ENCODE measurements around the gene TBC1D22A. TPM values are rescaled to one million over a fixed set of nuclear protein-coding genes. Genes with fewer than 3 reads are reported as not detected.

Gene TBC1D22A
- total and polyA plus RNA-seq, 2 experiments from 2014 or later: 15.3 to 19.8 TPM

DNA sequence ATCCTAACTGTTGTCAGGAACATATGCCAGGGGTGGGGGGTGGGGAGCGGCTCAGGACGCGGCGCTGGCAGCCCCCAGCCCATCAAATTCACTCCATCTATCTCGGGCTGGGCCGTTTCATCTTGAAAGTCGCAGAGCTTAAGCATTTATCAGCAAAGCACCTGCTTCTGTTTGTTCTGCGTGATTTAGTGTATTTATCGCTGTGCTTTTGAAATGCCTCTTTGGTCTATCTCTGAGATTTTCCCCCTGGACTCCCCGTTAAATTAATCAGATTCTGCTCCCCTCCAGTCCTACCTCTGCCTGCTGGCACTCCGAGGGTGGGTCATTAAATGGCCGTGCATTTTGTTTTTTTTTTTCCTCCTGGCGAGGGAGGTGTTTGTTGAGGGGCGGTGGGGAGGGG is 446.2 kb downstream of the TBC1D22A start:
- TF ChIP-seq EZH2phosphoT487 (IDR thresholded peaks at IDR 0.05; ENCODE audit: low read depth, severe bottlenecking, unreplicated experiment): no peak
- TF ChIP-seq, protein P1, sequence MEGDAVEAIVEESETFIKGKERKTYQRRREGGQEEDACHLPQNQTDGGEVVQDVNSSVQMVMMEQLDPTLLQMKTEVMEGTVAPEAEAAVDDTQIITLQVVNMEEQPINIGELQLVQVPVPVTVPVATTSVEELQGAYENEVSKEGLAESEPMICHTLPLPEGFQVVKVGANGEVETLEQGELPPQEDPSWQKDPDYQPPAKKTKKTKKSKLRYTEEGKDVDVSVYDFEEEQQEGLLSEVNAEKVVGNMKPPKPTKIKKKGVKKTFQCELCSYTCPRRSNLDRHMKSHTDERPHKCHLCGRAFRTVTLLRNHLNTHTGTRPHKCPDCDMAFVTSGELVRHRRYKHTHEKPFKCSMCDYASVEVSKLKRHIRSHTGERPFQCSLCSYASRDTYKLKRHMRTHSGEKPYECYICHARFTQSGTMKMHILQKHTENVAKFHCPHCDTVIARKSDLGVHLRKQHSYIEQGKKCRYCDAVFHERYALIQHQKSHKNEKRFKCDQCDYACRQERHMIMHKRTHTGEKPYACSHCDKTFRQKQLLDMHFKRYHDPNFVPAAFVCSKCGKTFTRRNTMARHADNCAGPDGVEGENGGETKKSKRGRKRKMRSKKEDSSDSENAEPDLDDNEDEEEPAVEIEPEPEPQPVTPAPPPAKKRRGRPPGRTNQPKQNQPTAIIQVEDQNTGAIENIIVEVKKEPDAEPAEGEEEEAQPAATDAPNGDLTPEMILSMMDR (IDR thresholded peaks at IDR 0.05; ENCODE audit: poor library complexity): no peak
- no peak for TF ChIP-seq EZH2 (IDR thresholded peaks at IDR 0.05; ENCODE audit: borderline replicate concordance)
- no peaks in the 10 kb centered on the region for H3K9me3 ChIP-seq (ENCODE audit: low read depth)
- no peaks in the 10 kb centered on the region for H4K20me1 ChIP-seq (ENCODE audit: insufficient read depth, poor library complexity, severe bottlenecking)
- no peaks in the 10 kb centered on the region for H3K36me3 ChIP-seq (replicated peaks; ENCODE audit: insufficient read depth, low read depth)
- H3K4me1 ChIP-seq (ENCODE audit: insufficient read depth): no peaks in the 10 kb centered on the region
- H3K79me2 ChIP-seq: no peaks in the 10 kb centered on the region
- H3K27me3 ChIP-seq: no peaks in the 10 kb centered on the region
- no peak overlapping the region for H2AFZ ChIP-seq
- no peak overlapping the region for H3K4me3 ChIP-seq
- no peak for DNase-seq (ENCODE audit: low spot score)
- no peaks in the 10 kb centered on the region for H3K9me2 ChIP-seq (replicated peaks; ENCODE audit: insufficient read depth)
- 89% methylated on average over 14 of the region's 14 CpGs for WGBS (ENCODE audit: low lambda C conversion rate, missing lambda C conversion rate)
- no peak overlapping the region for H3K4me2 ChIP-seq
- no peak overlapping the region for H3K27ac ChIP-seq

DNA sequence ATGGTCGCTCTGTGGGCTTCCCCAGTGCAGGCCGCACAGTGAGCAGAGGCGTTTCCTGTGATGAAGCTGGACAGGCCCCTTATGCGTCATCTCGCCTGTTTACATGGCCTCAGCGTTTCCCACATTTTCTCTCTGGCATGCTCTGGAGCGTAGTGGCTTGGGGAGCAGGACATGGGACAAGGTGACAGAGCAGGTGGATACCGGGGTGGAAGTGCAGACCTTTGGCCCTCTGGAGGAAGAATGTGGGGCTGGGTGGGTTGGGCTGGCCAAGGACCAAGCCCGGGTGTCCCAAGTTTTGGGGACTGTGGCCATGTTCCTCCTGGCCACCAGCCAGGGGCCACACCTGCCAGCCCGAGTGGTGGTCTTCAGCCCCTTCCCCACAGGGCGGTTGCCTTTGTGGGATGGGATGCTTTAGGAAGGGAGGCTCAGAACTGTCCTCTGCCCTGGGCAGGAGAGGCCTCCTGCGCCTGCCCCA is 446.6 kb downstream of the TBC1D22A start:
- H3K9me3 ChIP-seq (ENCODE audit: low read depth): no peaks in the 10 kb centered on the region
- no peaks in the 10 kb centered on the region for H3K79me2 ChIP-seq
- H3K4me3 ChIP-seq: no peak overlapping the region
- H3K4me1 ChIP-seq (ENCODE audit: insufficient read depth): no peaks in the 10 kb centered on the region
- 82% methylated on average over 12 of the region's 12 CpGs for WGBS (ENCODE audit: low lambda C conversion rate, missing lambda C conversion rate)
- TF ChIP-seq, protein P1 (IDR thresholded peaks at IDR 0.05; ENCODE audit: poor library complexity): no peak
- TF ChIP-seq EZH2 (IDR thresholded peaks at IDR 0.05; ENCODE audit: borderline replicate concordance) (no peak), EZH2phosphoT487 (IDR thresholded peaks at IDR 0.05; ENCODE audit: low read depth, severe bottlenecking, unreplicated experiment) (no peak)
- no peaks in the 10 kb centered on the region for H3K27me3 ChIP-seq
- no peaks in the 10 kb centered on the region for H4K20me1 ChIP-seq (ENCODE audit: insufficient read depth, poor library complexity, severe bottlenecking)
- no peaks in the 10 kb centered on the region for H3K9me2 ChIP-seq (replicated peaks; ENCODE audit: insufficient read depth)
- H2AFZ ChIP-seq: no peak overlapping the region
- H3K4me2 ChIP-seq: no peak overlapping the region
- DNase-seq (ENCODE audit: low spot score): no peak
- no peaks in the 10 kb centered on the region for H3K36me3 ChIP-seq (replicated peaks; ENCODE audit: insufficient read depth, low read depth)
- no peak overlapping the region for H3K27ac ChIP-seq

DNA sequence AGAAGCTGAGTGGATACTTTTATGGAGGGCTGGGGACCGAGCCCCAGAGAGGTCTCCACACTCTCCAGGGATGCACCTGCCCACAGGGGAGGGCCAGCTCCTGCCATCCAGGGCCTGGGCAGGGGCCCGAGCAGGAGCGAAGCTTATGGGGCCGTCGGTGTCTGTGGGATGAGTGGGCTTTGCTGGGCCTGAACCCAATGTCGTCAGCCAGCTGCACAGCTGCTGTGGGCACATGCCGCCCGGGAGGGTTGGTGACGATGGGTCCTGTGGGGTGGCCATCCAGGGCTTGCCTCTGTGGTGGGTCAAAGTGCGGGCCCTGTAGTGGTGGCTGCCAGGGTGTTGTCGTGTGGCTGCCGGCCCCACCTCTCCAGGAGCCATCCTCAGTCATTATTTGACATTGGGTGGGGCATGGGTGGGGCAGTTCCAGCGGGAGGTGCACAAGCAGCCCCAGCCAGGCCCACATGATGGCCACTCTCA is 447.1 kb downstream of the TBC1D22A start:
- no peak overlapping the region for H3K4me3 ChIP-seq
- H3K27me3 ChIP-seq: no peaks in the 10 kb centered on the region
- no peaks in the 10 kb centered on the region for H3K36me3 ChIP-seq (replicated peaks; ENCODE audit: insufficient read depth, low read depth)
- no peak overlapping the region for H3K4me2 ChIP-seq
- WGBS (ENCODE audit: low lambda C conversion rate, missing lambda C conversion rate): 84% methylated on average over 13 of the region's 13 CpGs
- DNase-seq (ENCODE audit: low spot score): no peak
- no peaks in the 10 kb centered on the region for H4K20me1 ChIP-seq (ENCODE audit: insufficient read depth, poor library complexity, severe bottlenecking)
- no peaks in the 10 kb centered on the region for H3K79me2 ChIP-seq
- H3K4me1 ChIP-seq (ENCODE audit: insufficient read depth): no peaks in the 10 kb centered on the region
- no peak overlapping the region for H2AFZ ChIP-seq
- H3K9me2 ChIP-seq (replicated peaks; ENCODE audit: insufficient read depth): no peaks in the 10 kb centered on the region
- TF ChIP-seq EZH2 (IDR thresholded peaks at IDR 0.05; ENCODE audit: borderline replicate concordance): no peak
- no peak for TF ChIP-seq EZH2phosphoT487 (IDR thresholded peaks at IDR 0.05; ENCODE audit: low read depth, severe bottlenecking, unreplicated experiment)
- TF ChIP-seq, protein P1 (IDR thresholded peaks at IDR 0.05; ENCODE audit: poor library complexity): no peak
- no peaks in the 10 kb centered on the region for H3K9me3 ChIP-seq (ENCODE audit: low read depth)
- no peak overlapping the region for H3K27ac ChIP-seq
